Suprapubic skin (tissue), 4 donors: ENCODE results near the gene PTPRJ.

Experiments
- CTCF ChIP-seq, 2 donors: fragments of 200-600 bp in 1 of 2; fragments of 450-650 bp in 1 of 2; sonication (generic) in 1 of 2; IDR thresholded peaks; one replicate each; pipeline ENCODE4 v1.5.1; 2016 to 2019; ENCODE audit warnings: antibody characterized with exemption in 2 of 2, mild to moderate bottlenecking in 1 of 2, moderate library complexity in 1 of 2
- EP300 ChIP-seq: sonication (generic); formaldehyde crosslinking; IDR thresholded peaks from one replicate; pipeline ENCODE4 v1.6.1; 2017; ENCODE audit warnings: antibody characterized with exemption
- POLR2A ChIP-seq, 2 donors: fragments of 450-650 bp; IDR thresholded peaks; one replicate each; pipeline ENCODE4 v1.6.1; 2017; ENCODE audit warnings: antibody characterized with exemption in 2 of 2, mild to moderate bottlenecking in 2 of 2, moderate library complexity in 2 of 2
- POLR2AphosphoS5 ChIP-seq, 3 donors: sonication (generic); formaldehyde crosslinking; IDR thresholded peaks; one replicate each; pipeline ENCODE4 v1.6.1; 2017; ENCODE audit warnings: antibody characterized with exemption in 3 of 3

- TF ChIP-seq CTCF (IDR thresholded peaks at IDR 0.05), result no peak
- no peak for TF ChIP-seq POLR2A (IDR thresholded peaks at IDR 0.05)
- TF ChIP-seq POLR2AphosphoS5 (IDR thresholded peaks at IDR 0.05), result no peak
- TF ChIP-seq EP300, result no peak
These were observed 67.3 kb downstream of the PTPRJ start for GRCh38 chr11:48047616-48048015.
